ENCODE results near the gene HPX. TPM values are rescaled to one million over a fixed set of nuclear protein-coding genes. Genes with fewer than 3 reads are reported as not detected.
A peak's percentile ranks its signal among the peaks of the same experiment; 100 is the strongest.

HPX gene
- polyA plus RNA-seq, 1 experiment: 0.87 TPM

DNA sequence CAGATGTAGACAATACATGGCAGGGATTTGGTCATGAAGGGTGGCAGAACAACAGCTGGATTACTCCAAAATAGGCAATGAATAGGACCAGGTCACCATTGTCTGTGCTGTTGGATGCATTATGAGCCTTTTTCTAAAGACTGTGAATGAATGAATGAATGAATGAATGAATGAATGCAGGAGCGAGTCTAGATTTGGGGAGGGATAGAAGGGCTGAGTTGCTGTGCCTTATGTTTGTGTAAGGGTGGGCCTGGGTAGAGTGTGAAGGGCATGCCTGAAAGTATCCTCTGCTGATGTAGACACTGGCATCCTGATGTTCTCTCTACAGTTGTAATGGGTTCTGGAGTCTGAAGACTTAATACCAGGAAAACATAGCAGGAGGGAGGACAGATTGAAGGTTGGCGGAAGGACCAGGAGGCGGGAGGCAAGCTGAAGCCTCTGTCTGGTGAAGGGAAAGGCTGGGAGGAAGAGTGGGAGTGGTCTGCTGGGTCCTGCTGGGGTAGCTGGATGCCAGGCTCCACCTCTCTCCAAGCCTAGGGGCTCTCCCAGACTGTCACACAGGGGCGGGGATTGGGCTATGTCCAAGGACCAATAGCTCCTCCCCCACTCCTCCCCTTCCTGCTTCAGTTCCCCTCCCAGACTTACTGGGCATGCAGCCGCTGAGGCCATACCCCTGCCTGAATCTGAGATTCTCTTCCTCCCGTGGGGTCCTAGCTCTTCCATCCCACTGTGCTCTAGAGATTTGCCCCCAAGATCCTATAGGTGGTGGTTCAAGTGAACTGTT, 28.1 kb upstream of the HPX start:
- Histone ChIP-seq H3K36me3 (ENCODE audit: control insufficient read depth, insufficient read depth, low read length) (peaks cover 4% of the 10 kb centered on the region), H3K27me3 (ENCODE audit: control insufficient read depth, insufficient read depth, low read length) (no peaks in the 10 kb centered on the region), H3K4me3 (ENCODE audit: low read depth, low read length) (no peak overlapping the region)
- ChIA-PET POLR2A (no interaction called here), CTCF (interaction anchor here (1.0 kb wide), 1 partner anchor 14 kb away, joined by 4 read pairs; no protein-coding TSS in a partner anchor)
- peak; percentile 20 for DNase-seq (ENCODE audit: low read depth)
- TF ChIP-seq, protein P1, sequence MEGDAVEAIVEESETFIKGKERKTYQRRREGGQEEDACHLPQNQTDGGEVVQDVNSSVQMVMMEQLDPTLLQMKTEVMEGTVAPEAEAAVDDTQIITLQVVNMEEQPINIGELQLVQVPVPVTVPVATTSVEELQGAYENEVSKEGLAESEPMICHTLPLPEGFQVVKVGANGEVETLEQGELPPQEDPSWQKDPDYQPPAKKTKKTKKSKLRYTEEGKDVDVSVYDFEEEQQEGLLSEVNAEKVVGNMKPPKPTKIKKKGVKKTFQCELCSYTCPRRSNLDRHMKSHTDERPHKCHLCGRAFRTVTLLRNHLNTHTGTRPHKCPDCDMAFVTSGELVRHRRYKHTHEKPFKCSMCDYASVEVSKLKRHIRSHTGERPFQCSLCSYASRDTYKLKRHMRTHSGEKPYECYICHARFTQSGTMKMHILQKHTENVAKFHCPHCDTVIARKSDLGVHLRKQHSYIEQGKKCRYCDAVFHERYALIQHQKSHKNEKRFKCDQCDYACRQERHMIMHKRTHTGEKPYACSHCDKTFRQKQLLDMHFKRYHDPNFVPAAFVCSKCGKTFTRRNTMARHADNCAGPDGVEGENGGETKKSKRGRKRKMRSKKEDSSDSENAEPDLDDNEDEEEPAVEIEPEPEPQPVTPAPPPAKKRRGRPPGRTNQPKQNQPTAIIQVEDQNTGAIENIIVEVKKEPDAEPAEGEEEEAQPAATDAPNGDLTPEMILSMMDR (IDR thresholded peaks at IDR 0.05; ENCODE audit: insufficient read depth, low read depth, low read length): no peak

DNA sequence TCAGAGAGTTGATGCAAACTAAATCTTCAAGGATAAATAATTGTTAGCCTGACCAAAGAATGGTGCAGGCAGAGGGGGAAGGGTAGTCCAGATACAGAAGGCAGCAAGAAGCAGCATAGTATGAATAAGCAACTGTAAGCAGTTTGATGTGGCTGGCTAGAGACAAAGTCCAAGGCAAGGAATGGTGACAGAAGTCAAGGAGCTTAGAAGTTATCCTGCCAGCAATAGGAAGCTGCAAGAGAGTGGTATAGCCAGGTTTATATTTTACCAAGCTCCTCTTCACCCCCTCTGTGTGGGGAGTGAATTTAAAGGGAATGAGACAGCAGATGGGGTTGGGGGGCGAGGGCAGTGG, 18.3 kb upstream of the HPX start:
- Histone ChIP-seq H3K27me3 (ENCODE audit: control insufficient read depth, insufficient read depth, low read length) (no peaks in the 10 kb centered on the region), H3K36me3 (ENCODE audit: control insufficient read depth, insufficient read depth, low read length) (peaks cover 26% of the 10 kb centered on the region), H3K4me3 (ENCODE audit: low read depth, low read length) (no peak overlapping the region)
- POLR2A ChIA-PET: no interaction called here
- CTCF ChIA-PET: interaction anchor here (1.0 to 1.7 kb wide), 2 partner anchors 15 to 16 kb away, joined by 3 to 5 read pairs; partner anchors contain the start of gene TRIM3
- no peak for DNase-seq (ENCODE audit: low read depth)
- TF ChIP-seq, protein P1 (IDR thresholded peaks at IDR 0.05; ENCODE audit: insufficient read depth, low read depth, low read length): no peak

DNA sequence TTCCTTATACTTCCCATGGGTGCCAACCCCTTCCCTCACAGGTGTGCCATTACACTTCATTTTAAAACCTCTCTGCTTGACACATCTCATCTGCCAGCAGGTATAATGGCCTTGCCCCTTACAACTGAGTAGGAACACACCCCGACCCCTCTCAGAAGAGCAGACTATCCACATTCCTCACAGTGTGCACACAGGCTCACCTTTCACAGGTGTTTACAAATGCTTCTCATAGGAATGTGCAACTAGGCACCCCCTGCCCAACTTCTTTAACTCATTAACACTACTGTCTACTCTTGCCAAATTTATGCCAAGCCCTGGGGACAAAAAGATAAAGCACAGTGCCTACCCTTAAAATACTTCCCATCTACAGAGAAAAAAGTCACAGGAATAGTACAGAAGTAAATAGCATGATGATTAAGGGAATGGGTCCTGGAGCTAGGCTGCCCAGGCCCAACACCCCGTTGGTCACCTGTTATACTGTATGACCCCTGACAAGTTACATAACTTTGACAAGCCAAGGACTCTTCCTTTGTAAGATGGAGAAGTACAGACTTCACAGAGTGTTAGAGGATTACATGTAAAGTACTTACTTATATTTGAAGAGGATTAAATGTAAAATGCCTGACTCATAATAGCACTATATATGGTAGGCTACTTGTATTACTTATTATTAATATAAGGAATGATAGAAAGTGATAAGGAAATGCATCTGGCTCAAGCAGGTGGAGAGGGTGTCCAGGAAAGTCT, 17.7 kb upstream of the HPX start:
- TF ChIP-seq, protein P1 (IDR thresholded peaks at IDR 0.05; ENCODE audit: insufficient read depth, low read depth, low read length): no peak
- POLR2A ChIA-PET: no interaction called here
- CTCF ChIA-PET: interaction anchor here (1.0 to 1.7 kb wide), 2 partner anchors 15 kb away, joined by 3 to 5 read pairs; partner anchors contain the start of gene TRIM3
- no peaks in the 10 kb centered on the region for H3K27me3 ChIP-seq (ENCODE audit: control insufficient read depth, insufficient read depth, low read length)
- peaks cover 26% of the 10 kb centered on the region for H3K36me3 ChIP-seq (ENCODE audit: control insufficient read depth, insufficient read depth, low read length)
- H3K4me3 ChIP-seq (ENCODE audit: low read depth, low read length): no peak overlapping the region
- no peak for DNase-seq (ENCODE audit: low read depth)

DNA sequence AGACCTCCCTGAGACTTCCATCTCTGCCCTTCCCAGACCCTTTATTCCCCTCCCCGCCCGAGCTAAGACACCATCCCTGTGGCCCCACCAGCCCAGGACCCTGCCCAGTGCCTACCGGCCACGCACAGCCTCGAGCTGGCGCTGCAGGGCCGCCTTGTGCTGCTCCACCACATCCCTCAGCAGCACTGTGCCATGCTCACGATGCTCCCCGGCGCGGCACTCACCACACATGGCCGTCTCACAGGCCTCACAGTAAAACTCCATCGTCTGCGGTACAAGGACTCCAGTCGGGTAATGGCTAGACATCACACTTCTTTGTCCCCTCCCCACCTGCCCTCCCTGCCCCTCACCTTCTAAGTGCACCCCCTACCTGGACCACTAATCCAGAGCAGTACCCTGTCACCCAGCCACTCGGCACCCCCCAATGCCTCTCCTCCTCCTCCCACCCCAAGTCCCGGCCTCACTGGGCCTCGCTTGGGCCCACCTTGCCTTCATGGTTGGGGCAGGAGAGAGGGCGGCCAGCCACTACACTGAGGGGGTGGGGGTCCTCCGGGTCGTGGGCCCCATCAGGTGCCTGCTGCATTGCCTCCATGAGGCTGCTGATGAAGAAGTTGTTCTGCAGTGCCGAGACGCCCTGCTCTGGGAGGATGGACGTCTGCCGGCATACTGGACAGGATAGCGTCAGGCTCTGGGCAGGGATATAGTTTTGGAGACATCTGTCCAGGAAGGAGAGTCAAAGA, 17.0 kb upstream of the HPX start:
- H3K27me3 ChIP-seq (ENCODE audit: control insufficient read depth, insufficient read depth, low read length): no peaks in the 10 kb centered on the region
- ChIA-PET CTCF (interaction anchor here (1.7 to 6.1 kb wide), 2 partner anchors 14 to 15 kb away, joined by 5 to 61 read pairs; partner anchors contain the start of gene HPX), POLR2A (no interaction called here)
- DNase-seq (ENCODE audit: low read depth): no peak
- no peak overlapping the region for H3K4me3 ChIP-seq (ENCODE audit: low read depth, low read length)
- H3K36me3 ChIP-seq (ENCODE audit: control insufficient read depth, insufficient read depth, low read length): peaks cover 26% of the 10 kb centered on the region
- TF ChIP-seq, protein P1 (IDR thresholded peaks at IDR 0.05; ENCODE audit: insufficient read depth, low read depth, low read length): no peak
